NOMO-1 treated with dmso at 0.1 percent for 144 hours (cell line): ENCODE measurements around the gene DAZL.

Source experiments
- DNase-seq: peaks from one replicate; lab custom pipeline; 2025; ENCODE audit not compliant: unreplicated experiment; lab: John Stamatoyannopoulos, UW

DAZL gene

GRCh38 chr3:16546186-16547010 is 58.8 kb downstream of the DAZL start:
- DNase-seq = no peak

GRCh38 chr3:16545413-16546185 is 59.6 kb downstream of the DAZL start:
- no peak for DNase-seq

- DNase-seq = no peak
Measured at GRCh38 chr3:16543242-16543864, 61.9 kb downstream of the DAZL start.

GRCh38 chr3:16538507-16538906 is 66.7 kb downstream of the DAZL start:
- DNase-seq = no peak

- no peak for DNase-seq
Measured at GRCh38 chr3:16536996-16537395, 68.2 kb downstream of the DAZL start.
